ENCODE data around the gene NAT16. TPM values are rescaled to one million over a fixed set of nuclear protein-coding genes. Genes with fewer than 3 reads are reported as not detected.

NAT16 gene
- total and polyA plus RNA-seq, 2 of the 13 experiments (the other 11 are each of a cell fraction or from before 2014, with no cell fraction given) = 0.04 TPM; not detected in 1

GRCh38 chr7:101162551-101163278, 17.4 kb downstream of the NAT16 start (continued):
- TF ChIP-seq CEBPZ (IDR thresholded peaks at IDR 0.05; ENCODE audit: low read length) = no peak
- TF ChIP-seq ZNF503 (CRISPR knock-in tag; IDR thresholded peaks at IDR 0.05) = no peak
- TF ChIP-seq ARID5B (CRISPR knock-in tag; IDR thresholded peaks at IDR 0.05) = no peak
- TF ChIP-seq EED (CRISPR knock-in tag; IDR thresholded peaks at IDR 0.05) = no peak
- TF ChIP-seq ZNF775 (CRISPR knock-in tag; IDR thresholded peaks at IDR 0.05; ENCODE audit: borderline replicate concordance) = no peak
- TF ChIP-seq NR1H2 (CRISPR knock-in tag; IDR thresholded peaks at IDR 0.05; ENCODE audit: borderline replicate concordance, low read depth) = no peak
- TF ChIP-seq ZNF446 (CRISPR knock-in tag; IDR thresholded peaks at IDR 0.05) = no peak
- TF ChIP-seq E2F1 (CRISPR knock-in tag; IDR thresholded peaks at IDR 0.05) = no peak
- TF ChIP-seq UBTF (CRISPR knock-in tag; IDR thresholded peaks at IDR 0.05) = peak; percentile 27; the same call in 1 of the 2 replicates
- no peak for TF ChIP-seq FOXP4 (CRISPR knock-in tag; IDR thresholded peaks at IDR 0.05)
